Erythroblast (primary cell): ENCODE results near the gene GJE1.

Experiments used
- GATA1 ChIP-seq: IDR thresholded peaks from 2 replicates; pipeline ENCODE4 v1.6.1; 2011; ENCODE audit warnings: low read depth, mild to moderate bottlenecking, control low read depth, low read length, moderate library complexity
- POLR2A ChIP-seq: IDR thresholded peaks from 2 replicates; pipeline ENCODE4 v1.6.1; 2011; ENCODE audit warnings: mild to moderate bottlenecking, low read length

DNA sequence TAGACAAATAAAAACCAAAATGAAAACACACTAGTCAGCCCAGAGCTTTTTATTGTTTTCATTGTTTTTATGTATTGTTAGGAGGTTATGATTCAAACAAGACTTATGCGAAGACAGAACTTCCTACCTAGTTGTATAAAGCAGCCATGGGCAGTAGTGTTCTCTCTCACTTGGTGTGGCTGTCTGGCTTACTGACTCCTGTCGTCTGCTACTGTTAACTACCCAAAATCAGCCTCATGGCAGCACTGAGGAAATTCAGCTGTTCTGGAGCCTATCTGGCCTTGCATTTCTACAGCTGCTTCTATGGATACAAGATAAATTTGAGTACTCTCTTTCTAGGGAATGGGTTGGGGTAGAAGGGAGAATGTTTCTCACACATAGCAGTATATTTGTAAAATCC lies 34.8 kb downstream of the GJE1 start:
- TF ChIP-seq POLR2A (no peak), GATA1 (no peak)
